Amygdala (tissue), 56 donors: ENCODE results near the gene FHIT.

ENCODE experiments used
- DNase-seq, 56 donors: peaks; one replicate each; lab custom pipeline; 2025; lab: John Stamatoyannopoulos, UW

Gene FHIT

GRCh38 chr3:60160111-60160821 lies 1091.0 kb downstream of the FHIT start:
- no peak for DNase-seq

- DNase-seq: no peak
Measured at GRCh38 chr3:60158035-60158434, 1093.2 kb downstream of the FHIT start.

- no peak for DNase-seq
Measured at GRCh38 chr3:60154011-60154410, 1097.2 kb downstream of the FHIT start.

GRCh38 chr3:60153221-60153999 lies 1097.8 kb downstream of the FHIT start:
- no peak for DNase-seq

GRCh38 chr3:60149501-60149900 lies 1101.8 kb downstream of the FHIT start:
- no peak for DNase-seq

GRCh38 chr3:60147249-60147950 lies 1103.9 kb downstream of the FHIT start:
- no peak for DNase-seq

GRCh38 chr3:60146121-60146520 lies 1105.1 kb downstream of the FHIT start:
- DNase-seq: peak in 10 of 56 donors; percentile 2 to 41 (median 10)

- DNase-seq: no peak
Measured at GRCh38 chr3:60144071-60144470, 1107.2 kb downstream of the FHIT start.

- DNase-seq: no peak
Measured at GRCh38 chr3:60142009-60142408, 1109.2 kb downstream of the FHIT start.

GRCh38 chr3:60140160-60140559 lies 1111.1 kb downstream of the FHIT start:
- DNase-seq: no peak

- no peak for DNase-seq
Measured at GRCh38 chr3:60136601-60137000, 1114.7 kb downstream of the FHIT start.

- DNase-seq: no peak
Measured at GRCh38 chr3:60135474-60135873, 1115.8 kb downstream of the FHIT start.

- DNase-seq: no peak
Measured at GRCh38 chr3:60133269-60134162, 1117.7 kb downstream of the FHIT start.

GRCh38 chr3:60131618-60132017 lies 1119.6 kb downstream of the FHIT start:
- DNase-seq: no peak

GRCh38 chr3:60126511-60127304 lies 1124.5 kb downstream of the FHIT start:
- DNase-seq: no peak

- peak in 4 of 56 donors; percentile 3 to 23 (median 7) for DNase-seq
Measured at GRCh38 chr3:60125686-60126085, 1125.6 kb downstream of the FHIT start.

- no peak for DNase-seq
Measured at GRCh38 chr3:60120245-60120644, 1131.0 kb downstream of the FHIT start.

GRCh38 chr3:60114191-60114590 lies 1137.1 kb downstream of the FHIT start:
- DNase-seq: no peak

- no peak for DNase-seq
Measured at GRCh38 chr3:60107275-60107674, 1144.0 kb downstream of the FHIT start.

- no peak for DNase-seq
Measured at GRCh38 chr3:60102154-60102553, 1149.1 kb downstream of the FHIT start.
